ENCODE measurements around the gene KIFBP. TPM values are rescaled to one million over a fixed set of nuclear protein-coding genes. Genes with fewer than 3 reads are reported as not detected.

KIFBP gene
- total and polyA plus RNA-seq, 5 experiments from 2014 or later, result 2.2 to 15.6 (median 4.4) TPM

DNA sequence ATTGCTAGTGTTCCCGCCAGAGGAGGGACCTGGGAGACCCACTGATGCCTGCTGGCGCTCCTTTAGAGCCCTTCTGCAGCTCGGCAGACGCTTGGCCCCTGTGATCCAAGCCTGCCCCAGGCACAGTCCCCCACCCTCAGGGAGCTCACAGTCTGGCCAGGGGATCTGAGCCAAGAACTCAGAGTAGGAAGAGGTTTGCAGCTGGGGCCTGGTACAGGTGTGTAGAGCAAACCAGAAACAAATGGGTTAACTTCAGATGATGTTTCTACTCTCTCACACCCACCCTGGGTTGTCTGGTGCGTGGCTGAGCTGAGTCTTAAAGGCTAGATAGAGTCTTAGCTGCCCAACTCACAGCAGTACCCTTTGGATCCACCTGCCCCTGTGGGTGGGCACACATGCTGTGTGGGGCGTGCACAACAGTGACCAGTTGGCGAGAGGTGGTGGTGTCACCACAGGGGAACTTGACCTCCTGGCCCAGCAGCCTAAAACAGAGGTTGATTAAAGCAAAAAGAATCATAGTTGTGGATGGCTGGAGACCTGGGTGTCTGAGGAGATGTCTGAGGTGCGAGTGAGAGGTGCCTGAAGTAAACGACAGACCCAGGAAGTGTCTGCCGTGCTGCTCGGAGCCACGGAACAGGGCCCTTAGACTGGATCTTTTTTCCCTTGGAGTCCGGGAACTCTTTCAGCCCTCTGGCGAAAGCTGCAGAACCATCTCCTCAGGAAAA is 68.1 kb downstream of the KIFBP start:
- DNase-seq (no peak), ATAC-seq (no peak)
- POLR2A ChIA-PET, result interaction anchor here (0.6 kb wide), 1 partner anchor 443 kb away, joined by 4 read pairs; no protein-coding TSS in a partner anchor
- Mint-ChIP-seq H3K27ac (peak overlapping the region in 7 of 10 donors; percentile 35 to 82 (median 64)), H3K4me1 (peaks cover 10 to 60% (median 41%) of the 10 kb centered on the region in 4 donors), H3K9me3 (no peaks in the 10 kb centered on the region), H3K36me3 (no peaks in the 10 kb centered on the region), H3K4me3 (peak overlapping the region in 4 of 10 donors; percentile 16 to 52 (median 38)), H3K27me3 (no peaks in the 10 kb centered on the region)

DNA sequence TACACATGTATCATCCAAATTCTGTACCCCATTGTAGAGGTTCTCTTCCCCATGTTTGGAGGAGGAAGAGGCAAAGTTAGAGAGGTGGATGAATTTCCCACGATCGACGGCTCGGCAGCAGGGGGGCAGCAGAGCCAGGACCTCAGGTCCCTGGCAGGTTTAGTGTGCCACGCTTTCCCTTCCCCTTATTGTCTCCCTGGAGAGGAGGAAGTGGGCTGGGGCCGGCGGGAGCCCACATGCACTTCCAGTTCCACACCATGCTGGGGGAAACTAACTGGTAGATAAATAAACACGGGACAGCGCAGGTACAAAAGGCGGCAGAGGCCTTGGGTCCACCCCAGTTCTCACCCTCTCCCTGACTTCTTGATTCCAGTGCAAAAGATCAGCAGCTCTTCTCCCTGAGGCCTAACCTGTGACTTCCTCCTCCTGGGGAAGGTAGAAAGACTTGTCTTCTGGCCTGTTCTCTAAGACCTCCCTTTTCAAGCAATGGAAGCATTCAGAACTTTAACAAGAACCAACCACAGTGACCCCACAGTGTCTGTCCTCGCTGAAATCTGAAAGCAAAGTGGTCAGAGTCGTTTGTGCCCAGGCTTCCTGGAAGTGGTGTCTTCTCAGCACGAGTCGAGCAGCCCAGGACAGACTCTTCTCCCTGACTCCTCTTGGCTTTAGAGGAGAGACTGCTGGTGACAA is 68.8 kb downstream of the KIFBP start:
- Mint-ChIP-seq H3K27ac (peak overlapping the region; percentile 40 to 84 (median 72)), H3K36me3 (no peaks in the 10 kb centered on the region), H3K9me3 (no peaks in the 10 kb centered on the region), H3K4me1 (peaks cover 11 to 64% (median 48%) of the 10 kb centered on the region in 4 donors), H3K4me3 (peak overlapping the region in 5 of 10 donors; percentile 16 to 53 (median 42)), H3K27me3 (no peaks in the 10 kb centered on the region)
- POLR2A ChIA-PET, result interaction anchor here (0.6 kb wide), 1 partner anchor 444 kb away, joined by 4 read pairs; no protein-coding TSS in a partner anchor
- ATAC-seq (no peak), DNase-seq (no peak)

DNA sequence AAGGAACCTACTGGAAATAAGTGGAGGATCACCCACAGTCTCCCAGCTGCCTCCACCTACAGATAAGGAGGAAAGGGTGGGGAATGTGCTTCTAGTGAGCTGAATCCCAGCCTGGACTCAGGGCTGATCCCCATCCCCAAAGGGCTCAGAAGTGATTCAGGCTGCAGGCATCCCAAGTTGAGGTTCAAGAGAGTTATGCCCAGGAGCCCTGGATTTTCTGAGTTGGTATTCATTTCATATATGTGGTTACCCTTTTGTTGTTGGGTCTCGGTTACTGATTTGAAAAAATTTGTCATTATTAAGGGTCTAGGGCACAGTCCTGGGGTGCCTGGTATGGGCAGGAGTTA is 69.3 kb downstream of the KIFBP start:
- peak overlapping the region in 2 of 10 donors; percentile 37 to 53 for H3K4me3 Mint-ChIP-seq

DNA sequence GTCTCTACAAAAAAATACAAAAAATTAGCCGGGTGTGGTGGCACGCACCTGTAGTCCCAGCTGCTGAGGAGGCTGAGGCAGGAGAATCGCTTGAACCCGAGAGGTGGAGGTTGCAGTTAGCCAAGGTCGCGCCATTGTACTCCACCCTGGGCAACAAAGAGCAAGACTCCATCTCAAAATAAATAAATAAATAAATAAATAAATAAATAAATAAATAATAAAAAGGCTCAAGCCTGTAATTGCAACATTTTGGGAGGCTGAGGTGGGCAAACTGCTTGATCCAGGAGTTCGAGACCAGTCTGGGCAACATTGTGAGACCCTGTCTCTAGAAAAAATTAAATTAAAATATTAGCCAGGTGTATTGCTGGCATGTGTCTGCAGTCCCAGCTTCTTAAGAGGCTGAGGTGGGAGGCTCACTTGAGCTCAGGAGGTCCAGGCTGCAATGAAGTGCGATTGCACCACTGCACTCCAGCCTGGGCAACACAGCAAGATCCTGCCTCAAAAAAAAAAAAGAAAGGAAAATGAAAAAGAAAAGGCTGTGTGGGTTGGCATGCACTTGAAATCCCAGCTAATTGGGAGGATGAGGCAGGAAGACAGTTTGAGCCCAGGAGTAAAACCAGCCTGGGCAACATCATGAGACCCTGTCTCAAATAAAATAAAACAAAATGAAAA is 71.7 kb downstream of the KIFBP start:
- Mint-ChIP-seq H3K27ac (no peak overlapping the region), H3K36me3 (no peaks in the 10 kb centered on the region), H3K4me3 (peak overlapping the region in 1 of 10 donors; percentile 36), H3K4me1 (peaks cover 11 to 59% (median 43%) of the 10 kb centered on the region in 4 donors), H3K27me3 (no peaks in the 10 kb centered on the region), H3K9me3 (no peaks in the 10 kb centered on the region)
- ATAC-seq (no peak), DNase-seq (no peak)
- POLR2A ChIA-PET, result no interaction called here

More for the DNA sequence above, 69.3 kb downstream of the KIFBP start:
- Mint-ChIP-seq H3K27ac (peak overlapping the region in 5 of 10 donors; percentile 40 to 84 (median 74)), H3K27me3 (no peaks in the 10 kb centered on the region), H3K36me3 (no peaks in the 10 kb centered on the region), H3K4me1 (peaks cover 11 to 60% (median 48%) of the 10 kb centered on the region in 4 donors), H3K9me3 (no peaks in the 10 kb centered on the region)
- POLR2A ChIA-PET, result no interaction called here
- ATAC-seq, result no peak
- no peak for DNase-seq

DNA sequence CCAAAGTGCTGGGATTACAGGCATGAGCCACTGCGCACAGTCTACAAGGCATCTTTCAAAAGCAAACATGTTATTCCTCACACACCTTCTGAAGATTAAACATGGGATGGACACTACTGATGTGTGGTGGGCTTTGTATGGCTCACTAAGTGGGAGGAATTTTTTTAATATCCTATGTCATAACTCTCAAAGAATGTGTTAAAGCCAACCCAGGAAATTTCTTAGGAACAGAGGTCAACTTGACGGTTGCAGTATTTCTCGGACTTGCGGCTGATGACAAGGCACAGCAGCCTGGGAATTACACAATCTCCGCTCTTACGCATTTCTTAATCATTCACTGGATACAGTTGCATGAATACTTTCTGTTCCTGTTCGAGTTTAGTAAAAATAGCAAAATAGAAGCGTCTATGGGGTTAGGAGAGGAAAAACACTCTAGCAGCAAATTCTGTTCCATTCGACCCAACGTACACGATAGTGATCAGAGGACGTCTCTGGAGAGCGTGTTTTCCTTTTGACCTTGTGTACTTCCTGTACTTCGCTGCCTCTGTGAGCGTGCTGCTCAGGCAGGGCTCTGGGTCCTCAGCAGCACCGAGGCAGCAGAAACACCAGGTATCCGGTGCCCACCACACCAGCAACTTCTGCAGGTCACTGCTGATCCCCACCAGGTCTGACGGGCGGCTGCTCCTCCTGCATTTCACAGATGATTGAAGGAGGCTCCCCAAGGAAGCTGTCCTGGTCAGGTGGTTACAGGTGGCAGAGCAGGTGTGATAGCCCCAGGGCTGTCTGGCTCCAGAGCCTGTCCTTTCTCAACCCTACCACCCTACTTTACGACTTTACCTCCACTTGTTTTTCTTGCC is 72.9 kb downstream of the KIFBP start:
- ATAC-seq, result peak; percentile 94 to 98
- peak overlapping the region; percentile 49 to 96 (median 88) for H3K27ac Mint-ChIP-seq
- no peaks in the 10 kb centered on the region for H3K27me3 Mint-ChIP-seq
- H3K4me3 Mint-ChIP-seq, result peak overlapping the region; percentile 70 to 90 (median 86)
- no peaks in the 10 kb centered on the region for H3K36me3 Mint-ChIP-seq
- POLR2A ChIA-PET, result interaction anchor here (1.0 kb wide), 1 partner anchor 27 kb away, joined by 3 read pairs; the partner anchor contains the start of gene SRGN
- DNase-seq, result peak in 9 of 10 donors; percentile 1 to 67 (median 35)
- H3K4me1 Mint-ChIP-seq, result peaks cover 13 to 58% (median 32%) of the 10 kb centered on the region in 4 donors
- no peaks in the 10 kb centered on the region for H3K9me3 Mint-ChIP-seq

DNA sequence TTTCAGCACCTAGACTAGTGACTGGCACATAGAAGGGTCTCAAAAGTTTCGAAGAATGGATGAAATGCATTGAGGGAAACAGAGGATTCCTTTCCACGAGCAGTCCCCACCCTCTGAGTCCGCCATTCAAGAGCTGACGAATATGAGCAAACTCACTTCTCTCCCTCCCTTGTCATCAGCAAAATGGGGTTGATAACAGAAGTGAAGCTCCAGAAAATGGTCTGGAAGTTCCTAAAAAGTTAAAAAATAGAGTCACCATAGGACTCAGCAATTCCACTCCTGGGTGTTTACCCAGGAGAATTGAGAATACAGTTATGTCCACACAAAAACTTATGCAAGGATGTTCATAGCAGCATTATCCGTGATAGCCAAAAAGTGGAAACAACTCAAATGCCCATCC is 74.3 kb downstream of the KIFBP start:
- Mint-ChIP-seq H3K4me1 (peaks cover 8 to 45% (median 20%) of the 10 kb centered on the region in 4 donors), H3K9me3 (no peaks in the 10 kb centered on the region), H3K27me3 (no peaks in the 10 kb centered on the region), H3K4me3 (no peak overlapping the region), H3K27ac (peak overlapping the region in 2 of 10 donors; percentile 1 to 54), H3K36me3 (no peaks in the 10 kb centered on the region)
- POLR2A ChIA-PET, result interaction anchor here (1.1 kb wide), 1 partner anchor 20 kb away, joined by 3 read pairs; no protein-coding TSS in a partner anchor
- DNase-seq (no peak), ATAC-seq (no peak)

DNA sequence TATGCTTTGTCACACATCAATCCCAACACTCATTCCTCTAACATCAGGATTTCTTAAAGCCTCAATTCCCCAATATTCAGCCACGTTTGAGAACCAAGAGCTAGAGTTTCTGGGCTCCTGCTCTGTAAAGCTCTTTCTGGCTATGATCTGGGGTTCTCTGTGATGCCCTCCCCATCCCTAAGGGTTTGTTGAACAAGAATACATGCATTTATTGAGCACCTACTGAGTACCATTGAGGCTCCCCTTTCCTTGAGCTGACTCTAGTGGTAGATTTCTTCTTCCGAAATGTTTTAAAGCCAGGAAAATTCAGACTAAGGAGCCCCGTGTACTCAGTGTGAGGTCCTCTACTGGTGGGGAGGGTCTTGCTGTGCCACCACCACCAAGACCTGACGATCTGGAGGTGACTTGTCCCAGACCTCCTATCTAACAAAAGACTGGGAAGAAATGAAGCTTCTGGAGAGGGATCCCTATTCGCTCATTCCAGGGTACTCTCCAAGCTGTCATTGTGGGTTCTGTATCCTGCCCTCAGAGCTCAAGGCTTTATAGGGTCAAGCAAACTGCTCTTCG is 76.2 kb downstream of the KIFBP start:
- no peaks in the 10 kb centered on the region for H3K27me3 Mint-ChIP-seq
- no peaks in the 10 kb centered on the region for H3K36me3 Mint-ChIP-seq
- POLR2A ChIA-PET, result interaction anchor here (1.4 kb wide), 1 partner anchor 16 kb away, joined by 6 read pairs; no protein-coding TSS in a partner anchor
- no peak overlapping the region for H3K4me3 Mint-ChIP-seq
- no peaks in the 10 kb centered on the region for H3K9me3 Mint-ChIP-seq
- DNase-seq, result no peak
- H3K27ac Mint-ChIP-seq, result peak overlapping the region in 1 of 10 donors; percentile 23
- H3K4me1 Mint-ChIP-seq, result peaks cover 8 to 38% (median 15%) of the 10 kb centered on the region in 4 donors
- ATAC-seq, result no peak

DNA sequence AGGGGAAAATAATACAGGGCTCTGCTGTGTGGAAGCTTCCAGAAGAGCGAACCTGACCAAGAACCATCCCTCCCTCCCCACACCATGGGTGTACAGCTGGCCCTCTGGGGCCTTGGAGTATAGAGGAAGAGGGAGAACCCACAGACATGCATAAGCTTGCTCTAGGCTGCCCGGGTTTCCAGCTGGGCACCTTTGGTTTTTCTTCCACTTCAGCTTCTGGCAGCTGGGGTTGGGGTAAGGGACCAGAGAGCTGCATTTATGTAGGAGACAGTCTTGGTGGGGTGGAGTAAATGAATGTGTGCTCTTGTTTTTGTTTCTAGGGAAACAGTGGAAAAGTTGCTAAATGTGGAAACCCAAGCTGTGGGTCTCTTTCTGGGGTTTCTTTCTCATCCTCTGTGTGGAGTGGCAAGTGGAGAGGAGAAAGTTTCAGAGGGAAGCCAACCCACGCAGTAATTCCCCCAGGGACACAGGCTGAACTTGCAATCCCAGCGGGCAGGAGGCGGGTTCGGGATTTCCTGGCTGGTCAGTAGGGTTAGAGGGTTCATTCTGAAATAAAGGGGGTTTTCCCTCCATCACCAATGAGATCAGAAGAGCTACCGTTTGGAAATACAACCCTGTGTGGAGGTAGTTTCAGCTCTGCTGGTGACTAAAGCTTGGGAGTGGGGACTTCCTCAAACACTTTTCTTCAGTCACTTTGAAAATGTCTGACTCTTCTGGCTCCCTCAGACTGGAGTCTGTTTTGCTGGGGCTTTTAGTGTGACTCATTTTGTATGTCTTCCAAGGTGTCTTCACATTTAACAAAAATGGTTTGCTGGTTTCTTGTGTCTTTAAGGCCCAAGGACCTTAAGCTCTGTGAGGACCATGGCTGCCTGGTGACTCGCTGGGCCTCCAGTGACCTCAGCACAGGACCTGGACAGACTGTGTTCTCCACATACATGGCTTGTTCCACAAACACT is 77.1 kb downstream of the KIFBP start:
- POLR2A ChIA-PET, result interaction anchor here (1.4 kb wide), 1 partner anchor 15 kb away, joined by 6 read pairs; no protein-coding TSS in a partner anchor
- H3K27ac Mint-ChIP-seq, result peak overlapping the region in 3 of 10 donors; percentile 9 to 88 (median 69)
- H3K4me3 Mint-ChIP-seq, result no peak overlapping the region
- DNase-seq (no peak), ATAC-seq (no peak)
- no peaks in the 10 kb centered on the region for H3K27me3 Mint-ChIP-seq
- peaks cover 8 to 38% (median 15%) of the 10 kb centered on the region in 4 donors for H3K4me1 Mint-ChIP-seq
- H3K9me3 Mint-ChIP-seq, result no peaks in the 10 kb centered on the region
- no peaks in the 10 kb centered on the region for H3K36me3 Mint-ChIP-seq

All from naive thymus-derived CD8-positive, alpha-beta T cell (primary cell).